ENCODE results near the gene C1QTNF8. TPM values are rescaled to one million over a fixed set of nuclear protein-coding genes. Genes with fewer than 3 reads are reported as not detected.
A peak's percentile ranks its signal among the peaks of the same experiment; 100 is the strongest.

Gene C1QTNF8
- total and polyA plus RNA-seq, 2 of the 13 experiments (the other 11 are each of a cell fraction or from before 2014, with no cell fraction given) = 0.09 TPM; not detected in 1

DNA sequence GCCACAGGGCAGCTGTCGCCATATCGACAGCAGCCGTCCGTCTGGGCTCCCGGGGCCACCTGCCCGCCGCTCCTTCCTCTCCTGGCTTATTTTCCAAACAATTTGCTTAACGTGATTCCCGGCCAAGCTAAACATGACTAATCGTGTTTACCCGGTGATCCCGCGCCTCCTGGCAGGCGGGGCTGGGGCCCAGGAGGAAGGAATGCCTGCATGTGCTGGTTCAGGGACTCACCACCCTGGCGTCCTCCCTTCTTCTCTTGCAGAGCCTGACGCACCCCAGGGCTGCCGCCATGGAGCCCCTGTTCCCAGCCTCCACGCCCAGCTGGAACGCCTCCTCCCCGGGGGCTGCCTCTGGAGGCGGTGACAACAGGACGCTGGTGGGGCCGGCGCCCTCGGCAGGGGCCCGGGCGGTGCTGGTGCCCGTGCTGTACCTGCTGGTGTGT lies 17.4 kb downstream of the C1QTNF8 start (continued):
- TF ChIP-seq CCDC6 (CRISPR knock-in tag; IDR thresholded peaks at IDR 0.05) = peak; percentile 81; the same call in 1 of the 2 replicates
- TF ChIP-seq ZFP37 (CRISPR knock-in tag; IDR thresholded peaks at IDR 0.05; ENCODE audit: borderline replicate concordance) = peak; percentile 93
- TF ChIP-seq ZNF672 (CRISPR knock-in tag; IDR thresholded peaks at IDR 0.05) = no peak
- no peak for TF ChIP-seq ARID2 (CRISPR knock-in tag; IDR thresholded peaks at IDR 0.05; ENCODE audit: borderline replicate concordance)
- peak; percentile 92 for TF ChIP-seq ETV5 (CRISPR knock-in tag; IDR thresholded peaks at IDR 0.05; ENCODE audit: borderline replicate concordance)
- TF ChIP-seq FOXC1 (CRISPR knock-in tag; IDR thresholded peaks at IDR 0.05; ENCODE audit: borderline replicate concordance) = 0 out of 2 replicates have a peak, but pooled peaks have one; percentile 24
- TF ChIP-seq PHF21A (CRISPR knock-in tag; IDR thresholded peaks at IDR 0.05) = peak; percentile 94
- TF ChIP-seq, protein P1, sequence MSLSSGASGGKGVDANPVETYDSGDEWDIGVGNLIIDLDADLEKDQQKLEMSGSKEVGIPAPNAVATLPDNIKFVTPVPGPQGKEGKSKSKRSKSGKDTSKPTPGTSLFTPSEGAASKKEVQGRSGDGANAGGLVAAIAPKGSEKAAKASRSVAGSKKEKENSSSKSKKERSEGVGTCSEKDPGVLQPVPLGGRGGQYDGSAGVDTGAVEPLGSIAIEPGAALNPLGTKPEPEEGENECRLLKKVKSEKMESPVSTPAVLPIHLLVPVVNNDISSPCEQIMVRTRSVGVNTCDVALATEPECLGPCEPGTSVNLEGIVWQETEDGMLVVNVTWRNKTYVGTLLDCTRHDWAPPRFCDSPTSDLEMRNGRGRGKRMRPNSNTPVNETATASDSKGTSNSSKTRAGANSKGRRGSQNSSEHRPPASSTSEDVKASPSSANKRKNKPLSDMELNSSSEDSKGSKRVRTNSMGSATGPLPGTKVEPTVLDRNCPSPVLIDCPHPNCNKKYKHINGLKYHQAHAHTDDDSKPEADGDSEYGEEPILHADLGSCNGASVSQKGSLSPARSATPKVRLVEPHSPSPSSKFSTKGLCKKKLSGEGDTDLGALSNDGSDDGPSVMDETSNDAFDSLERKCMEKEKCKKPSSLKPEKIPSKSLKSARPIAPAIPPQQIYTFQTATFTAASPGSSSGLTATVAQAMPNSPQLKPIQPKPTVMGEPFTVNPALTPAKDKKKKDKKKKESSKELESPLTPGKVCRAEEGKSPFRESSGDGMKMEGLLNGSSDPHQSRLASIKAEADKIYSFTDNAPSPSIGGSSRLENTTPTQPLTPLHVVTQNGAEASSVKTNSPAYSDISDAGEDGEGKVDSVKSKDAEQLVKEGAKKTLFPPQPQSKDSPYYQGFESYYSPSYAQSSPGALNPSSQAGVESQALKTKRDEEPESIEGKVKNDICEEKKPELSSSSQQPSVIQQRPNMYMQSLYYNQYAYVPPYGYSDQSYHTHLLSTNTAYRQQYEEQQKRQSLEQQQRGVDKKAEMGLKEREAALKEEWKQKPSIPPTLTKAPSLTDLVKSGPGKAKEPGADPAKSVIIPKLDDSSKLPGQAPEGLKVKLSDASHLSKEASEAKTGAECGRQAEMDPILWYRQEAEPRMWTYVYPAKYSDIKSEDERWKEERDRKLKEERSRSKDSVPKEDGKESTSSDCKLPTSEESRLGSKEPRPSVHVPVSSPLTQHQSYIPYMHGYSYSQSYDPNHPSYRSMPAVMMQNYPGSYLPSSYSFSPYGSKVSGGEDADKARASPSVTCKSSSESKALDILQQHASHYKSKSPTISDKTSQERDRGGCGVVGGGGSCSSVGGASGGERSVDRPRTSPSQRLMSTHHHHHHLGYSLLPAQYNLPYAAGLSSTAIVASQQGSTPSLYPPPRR (CRISPR knock-in tag; IDR thresholded peaks at IDR 0.05; ENCODE audit: borderline replicate concordance) = peak; percentile 93
- no peak; the same call in 1 of the 2 replicates for TF ChIP-seq SP4 (CRISPR knock-in tag; IDR thresholded peaks at IDR 0.05)
- TF ChIP-seq MAZ (IDR thresholded peaks at IDR 0.05; ENCODE audit: borderline replicate concordance, low read depth, low read length) = peak; percentile 14; the same call in 1 of the 2 replicates
- peak; percentile 87; the same call in 1 of the 2 replicates for TF ChIP-seq MAZ (CRISPR knock-in tag; IDR thresholded peaks at IDR 0.05; ENCODE audit: low read depth)
- TF ChIP-seq, protein P2, sequence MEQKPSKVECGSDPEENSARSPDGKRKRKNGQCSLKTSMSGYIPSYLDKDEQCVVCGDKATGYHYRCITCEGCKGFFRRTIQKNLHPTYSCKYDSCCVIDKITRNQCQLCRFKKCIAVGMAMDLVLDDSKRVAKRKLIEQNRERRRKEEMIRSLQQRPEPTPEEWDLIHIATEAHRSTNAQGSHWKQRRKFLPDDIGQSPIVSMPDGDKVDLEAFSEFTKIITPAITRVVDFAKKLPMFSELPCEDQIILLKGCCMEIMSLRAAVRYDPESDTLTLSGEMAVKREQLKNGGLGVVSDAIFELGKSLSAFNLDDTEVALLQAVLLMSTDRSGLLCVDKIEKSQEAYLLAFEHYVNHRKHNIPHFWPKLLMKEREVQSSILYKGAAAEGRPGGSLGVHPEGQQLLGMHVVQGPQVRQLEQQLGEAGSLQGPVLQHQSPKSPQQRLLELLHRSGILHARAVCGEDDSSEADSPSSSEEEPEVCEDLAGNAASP (CRISPR knock-in tag; IDR thresholded peaks at IDR 0.05; ENCODE audit: borderline replicate concordance) = peak; percentile 86; the same call in 1 of the 2 replicates
- TF ChIP-seq ZMYM2 (CRISPR knock-in tag; IDR thresholded peaks at IDR 0.05) = no peak; the same call in 1 of the 2 replicates
- no peak for TF ChIP-seq TCF7L2 (IDR thresholded peaks at IDR 0.05; ENCODE audit: low read depth, low read length)
- TF ChIP-seq, protein P3, sequence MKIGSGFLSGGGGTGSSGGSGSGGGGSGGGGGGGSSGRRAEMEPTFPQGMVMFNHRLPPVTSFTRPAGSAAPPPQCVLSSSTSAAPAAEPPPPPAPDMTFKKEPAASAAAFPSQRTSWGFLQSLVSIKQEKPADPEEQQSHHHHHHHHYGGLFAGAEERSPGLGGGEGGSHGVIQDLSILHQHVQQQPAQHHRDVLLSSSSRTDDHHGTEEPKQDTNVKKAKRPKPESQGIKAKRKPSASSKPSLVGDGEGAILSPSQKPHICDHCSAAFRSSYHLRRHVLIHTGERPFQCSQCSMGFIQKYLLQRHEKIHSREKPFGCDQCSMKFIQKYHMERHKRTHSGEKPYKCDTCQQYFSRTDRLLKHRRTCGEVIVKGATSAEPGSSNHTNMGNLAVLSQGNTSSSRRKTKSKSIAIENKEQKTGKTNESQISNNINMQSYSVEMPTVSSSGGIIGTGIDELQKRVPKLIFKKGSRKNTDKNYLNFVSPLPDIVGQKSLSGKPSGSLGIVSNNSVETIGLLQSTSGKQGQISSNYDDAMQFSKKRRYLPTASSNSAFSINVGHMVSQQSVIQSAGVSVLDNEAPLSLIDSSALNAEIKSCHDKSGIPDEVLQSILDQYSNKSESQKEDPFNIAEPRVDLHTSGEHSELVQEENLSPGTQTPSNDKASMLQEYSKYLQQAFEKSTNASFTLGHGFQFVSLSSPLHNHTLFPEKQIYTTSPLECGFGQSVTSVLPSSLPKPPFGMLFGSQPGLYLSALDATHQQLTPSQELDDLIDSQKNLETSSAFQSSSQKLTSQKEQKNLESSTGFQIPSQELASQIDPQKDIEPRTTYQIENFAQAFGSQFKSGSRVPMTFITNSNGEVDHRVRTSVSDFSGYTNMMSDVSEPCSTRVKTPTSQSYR (CRISPR knock-in tag; IDR thresholded peaks at IDR 0.05; ENCODE audit: borderline replicate concordance) = peak; percentile 28; the same call in 1 of the 2 replicates
- TF ChIP-seq ZFP36L2 (CRISPR knock-in tag; IDR thresholded peaks at IDR 0.05) = 0 out of 2 replicates have a peak, but pooled peaks have one; percentile 72
- TF ChIP-seq, protein P4, sequence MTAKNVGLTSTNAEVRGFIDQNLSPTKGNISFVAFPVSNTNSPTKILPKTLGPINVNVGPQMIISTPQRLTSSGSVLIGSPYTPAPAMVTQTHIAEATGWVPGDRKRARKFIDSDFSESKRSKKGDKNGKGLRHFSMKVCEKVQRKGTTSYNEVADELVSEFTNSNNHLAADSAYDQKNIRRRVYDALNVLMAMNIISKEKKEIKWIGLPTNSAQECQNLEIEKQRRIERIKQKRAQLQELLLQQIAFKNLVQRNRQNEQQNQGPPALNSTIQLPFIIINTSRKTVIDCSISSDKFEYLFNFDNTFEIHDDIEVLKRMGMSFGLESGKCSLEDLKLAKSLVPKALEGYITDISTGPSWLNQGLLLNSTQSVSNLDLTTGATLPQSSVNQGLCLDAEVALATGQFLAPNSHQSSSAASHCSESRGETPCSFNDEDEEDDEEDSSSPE (CRISPR knock-in tag; IDR thresholded peaks at IDR 0.05) = peak; percentile 88
- TF ChIP-seq, protein P5, sequence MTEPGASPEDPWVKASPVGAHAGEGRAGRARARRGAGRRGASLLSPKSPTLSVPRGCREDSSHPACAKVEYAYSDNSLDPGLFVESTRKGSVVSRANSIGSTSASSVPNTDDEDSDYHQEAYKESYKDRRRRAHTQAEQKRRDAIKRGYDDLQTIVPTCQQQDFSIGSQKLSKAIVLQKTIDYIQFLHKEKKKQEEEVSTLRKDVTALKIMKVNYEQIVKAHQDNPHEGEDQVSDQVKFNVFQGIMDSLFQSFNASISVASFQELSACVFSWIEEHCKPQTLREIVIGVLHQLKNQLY (CRISPR knock-in tag; IDR thresholded peaks at IDR 0.05) = peak; percentile 87
- TF ChIP-seq NFIC (IDR thresholded peaks at IDR 0.05; ENCODE audit: low read length) = 0 out of 2 replicates have a peak, but pooled peaks have one; percentile 30
